Superior temporal gyrus (tissue), 1 donor: ENCODE data around the gene PCDH9.

Experiments
- DNase-seq: peaks from one replicate; pipeline ENCODE4 v3.0.0-alpha.2; 2016; ENCODE audit errors: extremely low spot score

Gene PCDH9

GRCh38 chr13:67229481-67230403 is at the start of gene PCDH9:
TSS of gene PCDH9 (minus strand) at chr13:67230336. CDS start at chr13:67228440, 1,896 bp downstream.
- DNase-seq, result no peak

GRCh38 chr13:67278235-67278634 is 48.1 kb upstream of the PCDH9 start:
- DNase-seq, result no peak

GRCh38 chr13:67277581-67277980 is 47.4 kb upstream of the PCDH9 start:
- DNase-seq, result no peak

- no peak for DNase-seq
Measured at GRCh38 chr13:67275351-67275960, 45.3 kb upstream of the PCDH9 start.

- no peak for DNase-seq
Measured at GRCh38 chr13:67273001-67273400, 42.9 kb upstream of the PCDH9 start.

- no peak for DNase-seq
Measured at GRCh38 chr13:67267136-67267535, 37.0 kb upstream of the PCDH9 start.

- no peak for DNase-seq
Measured at GRCh38 chr13:67259208-67259607, 29.1 kb upstream of the PCDH9 start.

- DNase-seq, result no peak
Measured at GRCh38 chr13:67258482-67258881, 28.3 kb upstream of the PCDH9 start.

GRCh38 chr13:67238861-67239260 is 8.7 kb upstream of the PCDH9 start:
- no peak for DNase-seq

- peak; percentile 90 for DNase-seq
Measured at GRCh38 chr13:67238277-67238859, 8.2 kb upstream of the PCDH9 start.

GRCh38 chr13:67235265-67235664 is 5.1 kb upstream of the PCDH9 start:
- DNase-seq, result peak; percentile 24

- DNase-seq, result peak; percentile 63
Measured at GRCh38 chr13:67232384-67232783, 2.2 kb upstream of the PCDH9 start.

- DNase-seq, result peak; percentile 72
Measured at GRCh38 chr13:67231289-67232000, 1.3 kb upstream of the PCDH9 start.

GRCh38 chr13:67230404-67231288 is 510 bp upstream of the PCDH9 start:
- peak; percentile 98 for DNase-seq

GRCh38 chr13:67228916-67229315 is 1.2 kb downstream of the PCDH9 start:
- DNase-seq, result peak; percentile 75

- no peak for DNase-seq
Measured at GRCh38 chr13:67228031-67228430, 2.1 kb downstream of the PCDH9 start.

- DNase-seq, result peak; percentile 66
Measured at GRCh38 chr13:67227131-67227983, 2.8 kb downstream of the PCDH9 start.

- DNase-seq, result peak; percentile 75
Measured at GRCh38 chr13:67226696-67227095, 3.4 kb downstream of the PCDH9 start.

- DNase-seq, result peak; percentile 73
Measured at GRCh38 chr13:67225252-67226159, 4.6 kb downstream of the PCDH9 start.
